ENCODE results near the gene NECAP2.

DNA sequence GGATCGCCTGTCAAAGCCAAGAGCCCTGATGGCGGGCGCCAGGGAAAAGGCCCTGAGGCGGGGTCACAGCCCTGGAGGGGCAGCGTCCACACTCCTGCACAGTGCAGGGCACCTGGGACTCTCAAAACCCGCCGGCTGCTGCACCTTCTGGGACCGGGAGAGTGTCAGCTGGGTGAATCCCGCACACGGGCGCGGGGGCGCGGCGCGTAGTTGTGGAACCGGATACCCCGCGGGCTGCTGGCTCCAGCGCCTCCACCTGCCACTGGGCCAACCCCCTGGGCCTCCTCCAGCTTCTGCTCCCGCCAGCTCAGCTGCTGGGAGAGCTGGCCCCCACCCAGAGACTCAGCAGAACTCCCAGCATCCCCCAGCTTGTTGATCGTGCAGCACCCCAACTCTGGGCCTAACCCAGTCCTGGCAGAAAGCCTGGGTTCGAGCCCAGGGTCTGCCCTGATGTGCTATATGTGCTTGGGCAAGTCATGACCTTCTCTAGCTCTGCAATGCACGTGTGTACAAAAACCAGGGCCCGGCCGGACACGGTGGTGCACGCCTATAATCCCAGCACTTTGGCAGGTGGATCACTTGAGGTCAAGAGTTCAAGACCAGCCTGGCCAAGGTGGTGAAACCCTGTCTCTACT is 33.8 kb downstream of the NECAP2 start:
- TF ChIP-seq, protein P1, sequence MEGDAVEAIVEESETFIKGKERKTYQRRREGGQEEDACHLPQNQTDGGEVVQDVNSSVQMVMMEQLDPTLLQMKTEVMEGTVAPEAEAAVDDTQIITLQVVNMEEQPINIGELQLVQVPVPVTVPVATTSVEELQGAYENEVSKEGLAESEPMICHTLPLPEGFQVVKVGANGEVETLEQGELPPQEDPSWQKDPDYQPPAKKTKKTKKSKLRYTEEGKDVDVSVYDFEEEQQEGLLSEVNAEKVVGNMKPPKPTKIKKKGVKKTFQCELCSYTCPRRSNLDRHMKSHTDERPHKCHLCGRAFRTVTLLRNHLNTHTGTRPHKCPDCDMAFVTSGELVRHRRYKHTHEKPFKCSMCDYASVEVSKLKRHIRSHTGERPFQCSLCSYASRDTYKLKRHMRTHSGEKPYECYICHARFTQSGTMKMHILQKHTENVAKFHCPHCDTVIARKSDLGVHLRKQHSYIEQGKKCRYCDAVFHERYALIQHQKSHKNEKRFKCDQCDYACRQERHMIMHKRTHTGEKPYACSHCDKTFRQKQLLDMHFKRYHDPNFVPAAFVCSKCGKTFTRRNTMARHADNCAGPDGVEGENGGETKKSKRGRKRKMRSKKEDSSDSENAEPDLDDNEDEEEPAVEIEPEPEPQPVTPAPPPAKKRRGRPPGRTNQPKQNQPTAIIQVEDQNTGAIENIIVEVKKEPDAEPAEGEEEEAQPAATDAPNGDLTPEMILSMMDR (IDR thresholded peaks at IDR 0.05), result no peak
- no peak for TF ChIP-seq POLR2A (IDR thresholded peaks at IDR 0.05)
